Naive B cell (primary cell): ENCODE measurements around the gene SMOC2. TPM values are rescaled to one million over a fixed set of nuclear protein-coding genes. Genes with fewer than 3 reads are reported as not detected.
A peak's percentile ranks its signal among the peaks of the same experiment; 100 is the strongest.

Experiments used
- ATAC-seq, 2 donors: fragments of 150-1000 bp; cut with Tn5 transposase; 2 replicates each; pipeline ENCODE4 v1.10.0; 2021; ENCODE audit warnings: low read depth in 2 of 2, mild to moderate bottlenecking in 2 of 2, moderate library complexity in 2 of 2
- DNase-seq: peaks from one replicate; pipeline ENCODE4 v3.0.0; 2022
- H3K27ac Mint-ChIP-seq, 6 donors: one replicate each; pipeline ENCODE4 v1.8.0; 2020 to 2022; ENCODE audit warnings: mild to moderate bottlenecking in 6 of 6, mixed read lengths in 6 of 6, moderate library complexity in 5 of 6, inconsistent platforms in 2 of 6
- H3K27me3 Mint-ChIP-seq, 3 donors: one replicate each; pipeline ENCODE4 v1.8.0; 2021 to 2022; ENCODE audit warnings: mixed read lengths in 3 of 3, mild to moderate bottlenecking in 1 of 3
- H3K36me3 Mint-ChIP-seq, 2 donors: one replicate each; pipeline ENCODE4 v1.8.0; 2020 to 2022; ENCODE audit warnings: mixed read lengths in 2 of 2, inconsistent platforms in 1 of 2, mild to moderate bottlenecking in 1 of 2
- H3K4me1 Mint-ChIP-seq, 3 donors: one replicate each; pipeline ENCODE4 v1.8.0; 2020 to 2022; ENCODE audit warnings: mixed read lengths in 3 of 3, inconsistent platforms in 1 of 3, mild to moderate bottlenecking in 1 of 3, moderate library complexity in 1 of 3
- H3K4me3 Mint-ChIP-seq, 8 donors: one replicate each; pipeline ENCODE4 v1.8.0; 2020 to 2022; ENCODE audit warnings: mild to moderate bottlenecking in 8 of 8, mixed read lengths in 8 of 8, moderate library complexity in 8 of 8, inconsistent platforms in 2 of 8
- H3K9me3 Mint-ChIP-seq, 7 donors: one replicate each; pipeline ENCODE4 v1.8.0; 2020 to 2022; ENCODE audit warnings: mixed read lengths in 7 of 7, mild to moderate bottlenecking in 5 of 7, inconsistent platforms in 2 of 7, moderate library complexity in 1 of 7
- polyA plus RNA-seq, 6 donors: library from polyadenylated mRNA; unstranded; fragments of 300-500 nt; fragmentation: Illumina TruSeq; gene quantifications; one replicate each; pipeline ENCODE4 v1.2.3, GENCODE V29; 2021; ENCODE audit warnings: low read depth in 6 of 6

SMOC2 gene
- polyA plus RNA-seq, 6 donors from 2014 or later, result 0.12 to 0.34 (median 0.13) TPM; not detected in 2

DNA sequence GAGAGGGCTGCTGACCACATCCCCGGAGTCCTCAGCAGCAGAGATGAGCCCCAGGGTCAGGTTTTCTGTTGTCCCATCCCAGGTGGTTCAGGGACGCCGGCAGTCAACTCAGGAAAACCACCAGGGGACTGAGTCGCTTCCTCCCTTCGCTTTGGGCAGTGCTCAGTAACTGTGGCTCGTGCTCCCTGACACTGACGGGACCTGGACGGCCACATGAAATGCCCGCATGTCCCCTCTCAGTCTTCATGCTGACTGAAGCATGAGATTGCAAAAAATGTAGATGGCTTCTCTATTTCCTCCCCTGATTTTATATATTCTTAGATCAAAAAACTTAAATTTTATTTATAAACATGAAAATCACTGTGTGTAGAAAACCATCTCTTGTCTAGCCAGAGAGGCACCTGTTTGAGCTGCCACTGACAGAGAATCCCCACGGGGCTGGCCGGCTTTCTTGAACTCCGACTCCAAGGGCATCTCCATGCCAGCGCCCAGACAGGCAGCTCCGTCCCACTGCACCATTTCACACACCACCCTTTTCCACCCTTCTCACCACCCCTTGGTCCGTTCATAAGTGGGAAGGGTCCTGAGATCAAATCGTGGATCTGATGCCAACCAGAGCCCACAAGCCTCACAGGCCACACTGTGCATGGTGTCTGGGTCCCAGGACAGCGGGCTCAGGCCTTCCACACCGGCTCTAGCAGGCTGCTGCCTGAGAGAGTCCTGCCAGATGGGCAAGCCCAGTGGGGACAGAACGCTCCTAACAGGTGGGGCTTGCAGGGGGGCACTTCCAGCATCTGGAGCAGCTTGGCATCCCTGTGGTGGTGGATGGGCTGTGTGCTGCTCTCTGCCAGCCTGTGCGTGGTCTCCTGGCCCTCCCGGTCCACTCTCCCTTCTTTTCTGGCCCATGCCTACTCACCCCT lies 98.2 kb downstream of the SMOC2 start:
- no peak overlapping the region for H3K4me3 Mint-ChIP-seq
- H3K4me1 Mint-ChIP-seq, result no peaks in the 10 kb centered on the region
- ATAC-seq, result no peak
- no peaks in the 10 kb centered on the region for H3K36me3 Mint-ChIP-seq
- no peaks in the 10 kb centered on the region for H3K9me3 Mint-ChIP-seq
- no peak for DNase-seq
- peaks cover 5 to 23% (median 16%) of the 10 kb centered on the region in 3 donors for H3K27me3 Mint-ChIP-seq
- peak overlapping the region in 1 of 6 donors; percentile 68 for H3K27ac Mint-ChIP-seq

GRCh38 chr6:168540713-168541291 lies 99.8 kb downstream of the SMOC2 start:
- no peak for DNase-seq
- no peak for ATAC-seq
- no peaks in the 10 kb centered on the region for H3K36me3 Mint-ChIP-seq
- no peak overlapping the region for H3K4me3 Mint-ChIP-seq
- no peak overlapping the region for H3K27ac Mint-ChIP-seq
- no peaks in the 10 kb centered on the region for H3K4me1 Mint-ChIP-seq
- peaks cover 0 to 1% (median 0%) of the 10 kb centered on the region in 7 donors for H3K9me3 Mint-ChIP-seq
- H3K27me3 Mint-ChIP-seq, result peaks cover 5 to 20% (median 16%) of the 10 kb centered on the region in 3 donors

DNA sequence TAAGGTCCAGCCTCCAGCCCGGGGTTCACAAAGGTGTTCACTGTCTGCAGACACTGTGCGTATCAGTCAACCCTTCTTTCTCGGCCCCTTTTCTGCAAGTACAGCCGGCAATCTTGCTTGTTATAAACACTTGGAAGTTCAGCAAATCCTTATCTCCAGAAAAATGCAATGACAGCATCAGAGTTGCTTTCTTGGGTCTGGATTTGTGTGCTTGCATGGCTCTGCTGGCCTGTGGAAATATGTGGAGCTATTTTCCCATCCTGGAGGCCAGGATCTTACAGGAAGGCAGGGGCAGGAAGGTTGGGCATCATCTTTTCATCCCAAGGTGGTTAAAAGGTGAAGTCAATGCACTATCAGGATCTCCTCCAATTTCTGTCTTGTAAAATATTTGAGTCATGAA lies 100.3 kb downstream of the SMOC2 start:
- no peak overlapping the region for H3K4me3 Mint-ChIP-seq
- H3K4me1 Mint-ChIP-seq, result no peaks in the 10 kb centered on the region
- DNase-seq (no peak), ATAC-seq (no peak)
- no peaks in the 10 kb centered on the region for H3K36me3 Mint-ChIP-seq
- peaks cover 5 to 20% (median 16%) of the 10 kb centered on the region in 3 donors for H3K27me3 Mint-ChIP-seq
- H3K27ac Mint-ChIP-seq, result no peak overlapping the region
- H3K9me3 Mint-ChIP-seq, result peaks cover 0 to 1% (median 0%) of the 10 kb centered on the region in 7 donors

DNA sequence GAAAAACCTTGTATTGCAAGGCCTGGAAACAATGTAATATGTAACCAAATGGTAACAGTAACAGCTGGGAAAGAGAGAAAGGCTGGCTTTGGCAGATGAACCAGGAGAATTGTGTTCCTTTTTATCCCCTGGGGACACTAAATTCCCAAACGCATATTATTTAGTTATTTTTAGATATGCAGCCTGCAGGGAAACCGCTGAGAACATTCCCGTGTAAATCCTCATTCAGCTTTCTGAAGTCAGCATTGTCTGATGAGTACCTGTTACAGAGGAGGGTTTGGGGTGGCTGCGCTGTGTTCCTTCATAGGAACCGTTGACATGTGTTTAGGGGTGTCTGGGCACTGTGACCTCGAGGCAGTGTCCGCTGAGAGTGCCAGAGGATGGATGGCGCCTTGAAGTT lies 101.3 kb downstream of the SMOC2 start:
- no peaks in the 10 kb centered on the region for H3K4me1 Mint-ChIP-seq
- peaks cover 0 to 1% (median 0%) of the 10 kb centered on the region in 7 donors for H3K9me3 Mint-ChIP-seq
- no peak overlapping the region for H3K4me3 Mint-ChIP-seq
- ATAC-seq, result no peak
- no peak for DNase-seq
- H3K27me3 Mint-ChIP-seq, result peaks cover 5 to 20% (median 16%) of the 10 kb centered on the region in 3 donors
- H3K36me3 Mint-ChIP-seq, result no peaks in the 10 kb centered on the region
- no peak overlapping the region for H3K27ac Mint-ChIP-seq

DNA sequence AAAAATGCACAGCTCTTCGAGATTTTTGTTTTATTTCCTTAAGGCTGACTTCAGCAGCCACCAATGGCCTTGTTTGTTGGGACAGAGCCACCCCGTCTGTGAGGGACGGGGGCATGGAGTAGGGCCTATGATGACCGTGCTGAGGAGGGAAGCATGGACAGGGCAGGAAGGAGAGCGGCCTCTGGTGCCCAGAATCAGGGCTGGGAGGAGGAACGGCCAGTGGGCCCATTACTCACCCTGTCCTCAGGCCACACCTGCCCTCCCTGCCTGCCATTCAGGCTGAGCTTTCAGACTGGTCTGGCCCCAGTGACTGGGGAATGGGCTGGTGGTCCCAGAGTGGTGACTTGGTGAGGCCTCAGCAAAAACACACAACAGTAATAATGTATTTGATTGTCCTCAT lies 104.4 kb downstream of the SMOC2 start:
- no peak overlapping the region for H3K27ac Mint-ChIP-seq
- H3K36me3 Mint-ChIP-seq, result no peaks in the 10 kb centered on the region
- peaks cover 0 to 1% (median 0%) of the 10 kb centered on the region in 7 donors for H3K9me3 Mint-ChIP-seq
- H3K4me1 Mint-ChIP-seq, result no peaks in the 10 kb centered on the region
- peaks cover 4 to 9% (median 4%) of the 10 kb centered on the region in 3 donors for H3K27me3 Mint-ChIP-seq
- no peak overlapping the region for H3K4me3 Mint-ChIP-seq
- ATAC-seq (no peak), DNase-seq (no peak)

- Mint-ChIP-seq H3K9me3 (peaks cover 0 to 1% (median 0%) of the 10 kb centered on the region in 7 donors), H3K4me1 (no peaks in the 10 kb centered on the region), H3K4me3 (no peak overlapping the region), H3K36me3 (no peaks in the 10 kb centered on the region), H3K27me3 (peaks cover 0 to 4% (median 1%) of the 10 kb centered on the region in 3 donors), H3K27ac (no peak overlapping the region)
- DNase-seq (no peak), ATAC-seq (no peak)
Measured at GRCh38 chr6:168546151-168546550, 105.2 kb downstream of the SMOC2 start.

GRCh38 chr6:168546730-168547129 lies 105.7 kb downstream of the SMOC2 start:
- H3K36me3 Mint-ChIP-seq, result no peaks in the 10 kb centered on the region
- no peak overlapping the region for H3K27ac Mint-ChIP-seq
- H3K4me1 Mint-ChIP-seq, result no peaks in the 10 kb centered on the region
- ATAC-seq, result no peak
- no peak overlapping the region for H3K4me3 Mint-ChIP-seq
- peaks cover 0 to 2% (median 0%) of the 10 kb centered on the region in 7 donors for H3K9me3 Mint-ChIP-seq
- DNase-seq, result no peak
- H3K27me3 Mint-ChIP-seq, result peaks cover 0 to 4% (median 0%) of the 10 kb centered on the region in 3 donors

DNA sequence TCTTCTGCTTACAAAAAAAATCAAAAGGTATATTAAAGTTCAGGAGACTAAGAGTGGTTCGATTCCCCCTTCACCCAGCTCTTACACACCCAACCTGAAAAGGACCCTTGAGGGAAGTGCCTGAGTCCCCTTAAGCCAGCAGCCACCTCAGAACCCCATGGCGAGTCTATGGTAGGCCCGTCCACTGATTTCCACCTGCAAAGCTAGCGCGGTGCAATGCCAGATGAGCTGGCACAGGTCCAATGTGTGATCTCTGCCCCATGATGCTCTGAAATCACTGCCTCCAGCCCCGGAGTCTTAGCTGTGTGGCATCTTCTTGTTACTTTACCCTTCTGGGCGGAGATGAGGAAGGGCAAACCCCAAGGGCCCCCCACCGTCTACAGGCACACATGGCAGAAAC lies 109.3 kb downstream of the SMOC2 start:
- no peak for DNase-seq
- no peaks in the 10 kb centered on the region for H3K4me1 Mint-ChIP-seq
- H3K27ac Mint-ChIP-seq, result no peak overlapping the region
- peaks cover 0 to 4% (median 0%) of the 10 kb centered on the region in 3 donors for H3K27me3 Mint-ChIP-seq
- ATAC-seq, result no peak
- H3K9me3 Mint-ChIP-seq, result peaks cover 0 to 10% (median 0%) of the 10 kb centered on the region in 7 donors
- H3K36me3 Mint-ChIP-seq, result no peaks in the 10 kb centered on the region
- no peak overlapping the region for H3K4me3 Mint-ChIP-seq

DNA sequence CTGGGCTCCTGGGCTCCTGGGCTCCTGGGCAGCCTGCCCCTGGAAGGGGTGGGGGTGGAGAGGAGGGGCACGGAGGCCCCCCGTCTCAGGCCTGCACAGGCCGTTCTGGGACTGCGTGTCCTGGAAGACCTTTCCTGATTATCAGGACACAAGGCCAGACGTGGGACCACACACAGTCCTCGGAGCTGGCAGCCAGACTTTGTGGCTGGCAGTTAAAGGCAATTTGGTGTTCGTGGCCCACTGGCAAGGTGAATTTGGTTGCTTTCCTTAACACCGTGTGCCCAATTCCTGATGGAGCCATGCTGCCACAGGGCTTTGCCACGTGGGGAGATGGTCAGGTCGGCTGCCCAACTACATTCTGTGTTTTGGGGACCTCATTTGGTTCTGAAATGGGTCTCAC lies 113.5 kb downstream of the SMOC2 start:
- no peak for ATAC-seq
- Mint-ChIP-seq H3K4me1 (no peaks in the 10 kb centered on the region), H3K36me3 (no peaks in the 10 kb centered on the region), H3K27me3 (no peaks in the 10 kb centered on the region), H3K9me3 (peaks cover 0 to 10% (median 1%) of the 10 kb centered on the region in 7 donors), H3K27ac (no peak overlapping the region), H3K4me3 (no peak overlapping the region)
- DNase-seq, result no peak

DNA sequence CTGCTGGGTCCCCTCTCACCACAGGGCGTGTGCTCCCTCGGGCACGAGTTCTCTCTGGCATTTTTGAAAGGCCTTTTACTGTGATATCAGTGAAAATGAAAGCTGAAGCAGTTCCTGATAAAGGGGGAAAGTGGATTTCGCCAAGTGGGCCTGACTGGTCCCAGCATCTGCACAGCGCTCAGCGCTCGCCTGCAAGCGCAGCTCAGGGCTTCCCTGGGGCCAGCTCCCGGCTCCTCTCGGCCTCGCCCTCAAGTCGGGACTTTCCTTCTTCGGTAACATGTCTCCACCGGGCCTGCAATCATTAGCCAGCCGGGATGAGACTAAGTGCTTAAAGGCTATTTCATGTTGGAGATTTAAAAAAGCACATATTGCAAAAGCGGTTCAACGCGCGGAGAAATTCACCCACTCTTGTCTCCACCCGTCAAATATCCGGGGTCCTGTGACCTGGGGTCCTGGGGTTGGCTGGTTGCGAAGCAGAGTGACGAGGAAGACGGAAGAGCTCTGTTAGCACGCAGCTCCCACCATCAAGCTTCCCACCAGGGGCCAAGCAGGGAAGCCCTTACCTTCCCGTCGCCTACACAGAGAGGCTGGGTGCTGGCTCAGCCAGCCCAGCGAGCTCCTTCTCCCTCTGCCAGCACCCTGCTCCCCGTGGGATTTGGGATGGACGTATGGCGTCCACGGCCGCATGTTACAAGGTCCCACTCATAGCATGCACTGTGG lies 114.1 kb downstream of the SMOC2 start:
- H3K4me3 Mint-ChIP-seq, result no peak overlapping the region

DNA sequence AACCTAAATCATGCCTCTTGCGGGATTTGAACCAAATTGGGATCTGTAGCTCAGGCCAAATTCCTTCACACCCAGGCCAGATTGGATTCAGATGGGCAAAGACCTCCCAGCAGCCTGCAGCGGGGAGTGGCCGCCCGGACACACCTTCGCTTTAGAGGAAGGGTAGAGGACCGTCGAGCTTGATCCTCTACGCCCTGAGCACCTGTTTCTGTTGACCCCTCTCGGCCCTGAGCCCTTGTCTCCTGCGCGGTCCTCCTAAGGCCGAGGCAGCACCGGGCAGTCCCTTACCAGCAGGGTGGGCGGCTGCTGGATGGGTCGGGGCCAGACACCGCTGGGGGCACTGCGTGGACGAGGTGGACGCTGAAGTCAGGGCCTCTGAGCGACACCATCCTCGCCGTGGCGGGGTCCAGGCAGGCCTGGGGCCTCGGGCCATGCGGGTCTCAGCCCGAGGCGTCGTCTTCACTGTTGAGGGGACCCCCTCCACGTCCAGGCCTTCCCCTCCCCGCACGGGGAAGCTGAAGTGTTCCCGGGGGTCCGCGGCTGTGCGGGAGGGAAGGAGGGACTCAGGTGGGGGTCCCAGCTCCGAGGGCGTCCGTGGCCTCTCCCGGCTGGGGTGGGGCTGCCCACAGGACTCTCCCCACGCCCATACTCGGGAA lies 114.8 kb downstream of the SMOC2 start:
- no peaks in the 10 kb centered on the region for H3K27me3 Mint-ChIP-seq
- no peak for ATAC-seq
- no peaks in the 10 kb centered on the region for H3K4me1 Mint-ChIP-seq
- DNase-seq, result no peak
- H3K36me3 Mint-ChIP-seq, result no peaks in the 10 kb centered on the region
- no peak overlapping the region for H3K4me3 Mint-ChIP-seq
- peaks cover 0 to 10% (median 0%) of the 10 kb centered on the region in 7 donors for H3K9me3 Mint-ChIP-seq
- no peak overlapping the region for H3K27ac Mint-ChIP-seq

More for the DNA sequence above, 114.1 kb downstream of the SMOC2 start:
- Mint-ChIP-seq H3K9me3 (peaks cover 0 to 10% (median 1%) of the 10 kb centered on the region in 7 donors), H3K4me1 (no peaks in the 10 kb centered on the region), H3K27me3 (no peaks in the 10 kb centered on the region), H3K27ac (no peak overlapping the region), H3K36me3 (no peaks in the 10 kb centered on the region)
- ATAC-seq (no peak), DNase-seq (no peak)

GRCh38 chr6:168557512-168557911 lies 116.5 kb downstream of the SMOC2 start:
- no peaks in the 10 kb centered on the region for H3K36me3 Mint-ChIP-seq
- ATAC-seq, result no peak

GRCh38 chr6:168558686-168559085 lies 117.7 kb downstream of the SMOC2 start:
- H3K4me1 Mint-ChIP-seq, result no peaks in the 10 kb centered on the region
- no peak overlapping the region for H3K4me3 Mint-ChIP-seq
- H3K27me3 Mint-ChIP-seq, result peaks cover 0 to 3% (median 0%) of the 10 kb centered on the region in 3 donors
- no peak for ATAC-seq
- DNase-seq, result no peak
- peaks cover 0 to 3% (median under 1%) of the 10 kb centered on the region in 7 donors for H3K9me3 Mint-ChIP-seq
- H3K36me3 Mint-ChIP-seq, result no peaks in the 10 kb centered on the region
- H3K27ac Mint-ChIP-seq, result no peak overlapping the region

More at GRCh38 chr6:168557512-168557911, 116.5 kb downstream of the SMOC2 start:
- Mint-ChIP-seq H3K27ac (no peak overlapping the region), H3K9me3 (peaks cover 0 to 6% (median 0%) of the 10 kb centered on the region in 7 donors), H3K4me1 (no peaks in the 10 kb centered on the region), H3K4me3 (no peak overlapping the region), H3K27me3 (peaks cover 0 to 3% (median 0%) of the 10 kb centered on the region in 3 donors)
- no peak for DNase-seq
